GM23338 (cell line): ENCODE results near the gene EDA. TPM values are rescaled to one million over a fixed set of nuclear protein-coding genes. Genes with fewer than 3 reads are reported as not detected.

Experiments used
- ATAC-seq: fragments of 200-7000 bp; cut with Tn5 transposase; 3 replicates; pipeline ENCODE4 v1.9.1; 2020
- DNase-seq: peaks from one replicate; pipeline ENCODE4 v3.0.0-alpha.2; 2015; ENCODE audit warnings: low spot score
- H2AFZ ChIP-seq: fragments of 200-600 bp; sonication (generic); 2 replicates; pipeline ENCODE4 v1.8.0; 2016; ENCODE audit warnings: antibody characterized with exemption, mild to moderate bottlenecking, moderate library complexity
- H3F3A ChIP-seq: fragments of 200-600 bp; sonication (generic); replicated peaks from 2 replicates; pipeline ENCODE4 v1.8.0; 2017; ENCODE audit warnings: antibody characterized with exemption, mixed run types, low read depth
- H3K27ac ChIP-seq: fragments of 200-600 bp; sonication (generic); 2 replicates; pipeline ENCODE4 v1.6.1; 2016; ENCODE audit warnings: low read depth
- H3K27me3 ChIP-seq: fragments of 200-600 bp; sonication (generic); 2 replicates; pipeline ENCODE4 v1.8.0; 2016; ENCODE audit warnings: mild to moderate bottlenecking, mixed run types, moderate library complexity; ENCODE audit not compliant: insufficient read depth
- H3K36me3 ChIP-seq: fragments of 200-600 bp; sonication (generic); 2 replicates; pipeline ENCODE4 v1.8.0; 2016; ENCODE audit warnings: mild to moderate bottlenecking; ENCODE audit not compliant: insufficient read depth
- H3K4me1 ChIP-seq: fragments of 200-600 bp; sonication (generic); 2 replicates; pipeline ENCODE4 v1.8.0; 2016; ENCODE audit warnings: mild to moderate bottlenecking, moderate library complexity; ENCODE audit not compliant: insufficient read depth
- H3K4me2 ChIP-seq: fragments of 200-600 bp; sonication (generic); 2 replicates; pipeline ENCODE4 v1.7.1; 2017; ENCODE audit warnings: mixed run types
- H3K4me3 ChIP-seq: fragments of 200-600 bp; sonication (generic); 2 replicates; pipeline ENCODE4 v1.6.1; 2016; ENCODE audit warnings: mixed run types
- H3K79me2 ChIP-seq: fragments of 200-600 bp; sonication (generic); replicated peaks from 2 replicates; pipeline ENCODE4 v1.8.0; 2017; ENCODE audit warnings: mild to moderate bottlenecking; ENCODE audit not compliant: insufficient read depth
- H3K9me2 ChIP-seq: fragments of 200-600 bp; sonication (generic); 2 replicates; pipeline ENCODE4 v1.8.0; 2017; ENCODE audit not compliant: insufficient read depth
- H4K20me1 ChIP-seq: fragments of 200-600 bp; sonication (generic); replicated peaks from 2 replicates; pipeline ENCODE4 v1.8.0; 2017; ENCODE audit warnings: mild to moderate bottlenecking; ENCODE audit not compliant: insufficient read depth
- H3K27ac Mint-ChIP-seq: 2 replicates; pipeline ENCODE4 v1.8.0; 2020; ENCODE audit warnings: inconsistent platforms, mild to moderate bottlenecking, moderate library complexity, mixed read lengths
- H3K27me3 Mint-ChIP-seq: 3 replicates; pipeline ENCODE4 v1.8.0; 2022; ENCODE audit warnings: low read depth, mild to moderate bottlenecking, moderate library complexity, mixed read lengths, inconsistent platforms; ENCODE audit not compliant: insufficient read depth, poor library complexity
- H3K36me3 Mint-ChIP-seq: 3 replicates; pipeline ENCODE4 v1.8.0; 2021; ENCODE audit warnings: low read depth, mild to moderate bottlenecking, inconsistent platforms, moderate library complexity, mixed read lengths
- H3K4me1 Mint-ChIP-seq: 3 replicates; pipeline ENCODE4 v1.8.0; 2020; ENCODE audit warnings: mild to moderate bottlenecking, inconsistent platforms, mixed read lengths
- H3K4me3 Mint-ChIP-seq: 3 replicates; pipeline ENCODE4 v1.8.0; 2021; ENCODE audit warnings: moderate library complexity, mild to moderate bottlenecking, inconsistent platforms, mixed read lengths
- H3K9me3 Mint-ChIP-seq: 3 replicates; pipeline ENCODE4 v1.8.0; 2020; ENCODE audit warnings: moderate library complexity, mild to moderate bottlenecking, inconsistent platforms, mixed read lengths
- CREB1 ChIP-seq: fragments of 250-450 bp; sonication (Bioruptor Pico); IDR thresholded peaks from 2 replicates; pipeline ENCODE4 v1.5.0; 2020; ENCODE audit warnings: low read depth, mild to moderate bottlenecking, moderate library complexity
- EZH2 ChIP-seq: fragments of 200-600 bp; sonication (generic); IDR thresholded peaks from one replicate; pipeline ENCODE4 v1.8.0; 2017; ENCODE audit warnings: antibody characterized with exemption, mild to moderate bottlenecking, low read depth; ENCODE audit not compliant: unreplicated experiment
- EZH2phosphoT487 ChIP-seq: fragments of 200-600 bp; sonication (generic); IDR thresholded peaks from one replicate; pipeline ENCODE4 v1.8.1; 2018; ENCODE audit warnings: antibody characterized with exemption; ENCODE audit not compliant: unreplicated experiment
- JUNB ChIP-seq: IDR thresholded peaks from one replicate; pipeline ENCODE4 v1.6.1; 2016; ENCODE audit warnings: antibody characterized with exemption; ENCODE audit not compliant: unreplicated experiment
- POLR2AphosphoS5 ChIP-seq: IDR thresholded peaks from 2 replicates; pipeline ENCODE4 v1.6.1; 2016; ENCODE audit warnings: antibody characterized with exemption, low read depth
- STAT1 ChIP-seq: IDR thresholded peaks from one replicate; pipeline ENCODE4 v1.6.1; 2016; ENCODE audit warnings: antibody characterized with exemption; ENCODE audit not compliant: unreplicated experiment
- ZNF114 ChIP-seq: fragments of 250-450 bp; sonication (Bioruptor Pico); IDR thresholded peaks from 2 replicates; pipeline ENCODE4 v1.5.0; 2020; ENCODE audit warnings: mild to moderate bottlenecking, moderate library complexity
- polyA plus RNA-seq: library from polyadenylated mRNA; unstranded; fragments of >200 nt; fragmentation: Nextera tagmentation; extraction: Ambion mirVana; gene quantifications from 2 replicates; pipeline ENCODE4 v1.2.1, GENCODE V29; 2016
- total RNA-seq: library from RNA; depleted of rRNA; stranded (reverse); fragments of >200 nt; shearing (Covaris generic); gene quantifications from 2 replicates; pipeline ENCODE4 v1.2.3, GENCODE V29; 2014
- TF ChIP-seq, protein P1 (sequence below): fragments of 250-450 bp; sonication (Bioruptor Pico); IDR thresholded peaks from 2 replicates; pipeline ENCODE4 v1.5.0; 2020; ENCODE audit warnings: mild to moderate bottlenecking, moderate library complexity
- TF ChIP-seq, protein P2 (sequence below): IDR thresholded peaks from one replicate; pipeline ENCODE4 v1.6.1; 2018; ENCODE audit warnings: antibody characterized with exemption; ENCODE audit not compliant: unreplicated experiment
- TF ChIP-seq, protein P3 (sequence below): IDR thresholded peaks from 2 replicates; pipeline ENCODE4 v1.6.1; 2016; ENCODE audit warnings: antibody characterized with exemption

EDA gene
- total and polyA plus RNA-seq, 2 experiments from 2014 or later, result 6.6 to 19.6 TPM

DNA sequence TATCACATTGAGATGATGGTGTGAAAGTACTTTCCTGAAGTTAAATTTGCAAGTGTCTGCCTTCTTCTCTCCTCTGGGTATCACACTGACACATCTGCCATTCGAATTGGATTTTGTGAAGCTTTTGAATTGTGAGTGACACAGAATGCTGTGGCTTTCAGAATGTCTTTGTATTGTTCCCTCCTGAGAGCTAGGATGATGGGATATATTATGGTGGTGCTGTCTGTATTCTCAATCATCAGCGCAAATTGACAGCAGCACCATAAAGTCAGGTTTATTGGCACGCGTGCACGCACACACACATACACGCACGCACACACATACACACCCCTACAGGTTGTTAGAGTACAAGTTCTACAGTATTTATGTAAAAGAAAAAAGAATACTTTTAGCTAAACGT lies 290.5 kb downstream of the EDA start:
- H3K27me3 Mint-ChIP-seq, result no peaks in the 10 kb centered on the region
- H3K4me3 Mint-ChIP-seq, result no peak overlapping the region
- H3K27ac Mint-ChIP-seq, result no peak overlapping the region
- no peaks in the 10 kb centered on the region for H3K36me3 Mint-ChIP-seq
- DNase-seq, result no peak
- Histone ChIP-seq H3K36me3 (no peaks in the 10 kb centered on the region), H3K4me3 (no peak overlapping the region), H3K27me3 (no peaks in the 10 kb centered on the region), H4K20me1 (no peaks in the 10 kb centered on the region), H3F3A (no peaks in the 10 kb centered on the region), H3K9me2 (no peaks in the 10 kb centered on the region), H3K27ac (no peak overlapping the region), H2AFZ (no peak overlapping the region), H3K79me2 (no peaks in the 10 kb centered on the region), H3K4me1 (no peaks in the 10 kb centered on the region), H3K4me2 (no peak overlapping the region)
- ATAC-seq, result no peak
- peaks cover 1% of the 10 kb centered on the region; the same call in 2 of the 3 replicates for H3K4me1 Mint-ChIP-seq
- no peaks in the 10 kb centered on the region for H3K9me3 Mint-ChIP-seq
- no peak for TF ChIP-seq JUNB

DNA sequence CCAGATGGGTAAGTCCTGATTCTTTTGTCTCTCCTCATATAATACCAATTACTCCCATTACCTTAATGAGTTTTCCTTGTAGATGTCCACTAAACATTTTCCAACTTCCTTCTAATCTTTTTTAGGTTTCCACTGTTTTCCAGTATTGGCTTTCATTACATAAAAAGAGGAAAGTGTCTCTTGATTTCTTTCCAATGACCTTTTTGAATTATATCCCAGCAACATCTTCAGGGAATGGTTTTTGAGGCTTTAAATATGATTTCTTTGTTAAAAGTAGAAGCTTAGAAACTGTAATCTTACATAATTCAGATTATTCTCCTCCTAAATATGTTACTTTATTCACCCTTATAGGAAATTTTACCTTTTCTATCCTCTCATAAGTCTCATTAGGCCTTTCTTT lies 298.9 kb downstream of the EDA start:
- no peaks in the 10 kb centered on the region; the same call in 1 of the 2 replicates for H3K4me1 ChIP-seq
- H3K4me2 ChIP-seq, result no peak overlapping the region
- H3K79me2 ChIP-seq, result no peaks in the 10 kb centered on the region
- Mint-ChIP-seq H3K4me3 (no peak overlapping the region), H3K27me3 (peaks cover 1% of the 10 kb centered on the region), H3K27ac (no peak overlapping the region), H3K4me1 (peaks cover 9% of the 10 kb centered on the region; the same call in 2 of the 3 replicates), H3K9me3 (no peaks in the 10 kb centered on the region), H3K36me3 (no peaks in the 10 kb centered on the region)
- no peaks in the 10 kb centered on the region for H3K27me3 ChIP-seq
- H2AFZ ChIP-seq, result no peak overlapping the region
- H3K36me3 ChIP-seq, result no peaks in the 10 kb centered on the region
- DNase-seq (no peak), ATAC-seq (no peak)
- no peaks in the 10 kb centered on the region for H3F3A ChIP-seq
- H4K20me1 ChIP-seq, result no peaks in the 10 kb centered on the region
- no peak overlapping the region for H3K4me3 ChIP-seq
- no peak overlapping the region for H3K27ac ChIP-seq
- H3K9me2 ChIP-seq, result no peaks in the 10 kb centered on the region
- TF ChIP-seq EZH2phosphoT487, result no peak
- no peak for TF ChIP-seq EZH2
- TF ChIP-seq, protein P1, sequence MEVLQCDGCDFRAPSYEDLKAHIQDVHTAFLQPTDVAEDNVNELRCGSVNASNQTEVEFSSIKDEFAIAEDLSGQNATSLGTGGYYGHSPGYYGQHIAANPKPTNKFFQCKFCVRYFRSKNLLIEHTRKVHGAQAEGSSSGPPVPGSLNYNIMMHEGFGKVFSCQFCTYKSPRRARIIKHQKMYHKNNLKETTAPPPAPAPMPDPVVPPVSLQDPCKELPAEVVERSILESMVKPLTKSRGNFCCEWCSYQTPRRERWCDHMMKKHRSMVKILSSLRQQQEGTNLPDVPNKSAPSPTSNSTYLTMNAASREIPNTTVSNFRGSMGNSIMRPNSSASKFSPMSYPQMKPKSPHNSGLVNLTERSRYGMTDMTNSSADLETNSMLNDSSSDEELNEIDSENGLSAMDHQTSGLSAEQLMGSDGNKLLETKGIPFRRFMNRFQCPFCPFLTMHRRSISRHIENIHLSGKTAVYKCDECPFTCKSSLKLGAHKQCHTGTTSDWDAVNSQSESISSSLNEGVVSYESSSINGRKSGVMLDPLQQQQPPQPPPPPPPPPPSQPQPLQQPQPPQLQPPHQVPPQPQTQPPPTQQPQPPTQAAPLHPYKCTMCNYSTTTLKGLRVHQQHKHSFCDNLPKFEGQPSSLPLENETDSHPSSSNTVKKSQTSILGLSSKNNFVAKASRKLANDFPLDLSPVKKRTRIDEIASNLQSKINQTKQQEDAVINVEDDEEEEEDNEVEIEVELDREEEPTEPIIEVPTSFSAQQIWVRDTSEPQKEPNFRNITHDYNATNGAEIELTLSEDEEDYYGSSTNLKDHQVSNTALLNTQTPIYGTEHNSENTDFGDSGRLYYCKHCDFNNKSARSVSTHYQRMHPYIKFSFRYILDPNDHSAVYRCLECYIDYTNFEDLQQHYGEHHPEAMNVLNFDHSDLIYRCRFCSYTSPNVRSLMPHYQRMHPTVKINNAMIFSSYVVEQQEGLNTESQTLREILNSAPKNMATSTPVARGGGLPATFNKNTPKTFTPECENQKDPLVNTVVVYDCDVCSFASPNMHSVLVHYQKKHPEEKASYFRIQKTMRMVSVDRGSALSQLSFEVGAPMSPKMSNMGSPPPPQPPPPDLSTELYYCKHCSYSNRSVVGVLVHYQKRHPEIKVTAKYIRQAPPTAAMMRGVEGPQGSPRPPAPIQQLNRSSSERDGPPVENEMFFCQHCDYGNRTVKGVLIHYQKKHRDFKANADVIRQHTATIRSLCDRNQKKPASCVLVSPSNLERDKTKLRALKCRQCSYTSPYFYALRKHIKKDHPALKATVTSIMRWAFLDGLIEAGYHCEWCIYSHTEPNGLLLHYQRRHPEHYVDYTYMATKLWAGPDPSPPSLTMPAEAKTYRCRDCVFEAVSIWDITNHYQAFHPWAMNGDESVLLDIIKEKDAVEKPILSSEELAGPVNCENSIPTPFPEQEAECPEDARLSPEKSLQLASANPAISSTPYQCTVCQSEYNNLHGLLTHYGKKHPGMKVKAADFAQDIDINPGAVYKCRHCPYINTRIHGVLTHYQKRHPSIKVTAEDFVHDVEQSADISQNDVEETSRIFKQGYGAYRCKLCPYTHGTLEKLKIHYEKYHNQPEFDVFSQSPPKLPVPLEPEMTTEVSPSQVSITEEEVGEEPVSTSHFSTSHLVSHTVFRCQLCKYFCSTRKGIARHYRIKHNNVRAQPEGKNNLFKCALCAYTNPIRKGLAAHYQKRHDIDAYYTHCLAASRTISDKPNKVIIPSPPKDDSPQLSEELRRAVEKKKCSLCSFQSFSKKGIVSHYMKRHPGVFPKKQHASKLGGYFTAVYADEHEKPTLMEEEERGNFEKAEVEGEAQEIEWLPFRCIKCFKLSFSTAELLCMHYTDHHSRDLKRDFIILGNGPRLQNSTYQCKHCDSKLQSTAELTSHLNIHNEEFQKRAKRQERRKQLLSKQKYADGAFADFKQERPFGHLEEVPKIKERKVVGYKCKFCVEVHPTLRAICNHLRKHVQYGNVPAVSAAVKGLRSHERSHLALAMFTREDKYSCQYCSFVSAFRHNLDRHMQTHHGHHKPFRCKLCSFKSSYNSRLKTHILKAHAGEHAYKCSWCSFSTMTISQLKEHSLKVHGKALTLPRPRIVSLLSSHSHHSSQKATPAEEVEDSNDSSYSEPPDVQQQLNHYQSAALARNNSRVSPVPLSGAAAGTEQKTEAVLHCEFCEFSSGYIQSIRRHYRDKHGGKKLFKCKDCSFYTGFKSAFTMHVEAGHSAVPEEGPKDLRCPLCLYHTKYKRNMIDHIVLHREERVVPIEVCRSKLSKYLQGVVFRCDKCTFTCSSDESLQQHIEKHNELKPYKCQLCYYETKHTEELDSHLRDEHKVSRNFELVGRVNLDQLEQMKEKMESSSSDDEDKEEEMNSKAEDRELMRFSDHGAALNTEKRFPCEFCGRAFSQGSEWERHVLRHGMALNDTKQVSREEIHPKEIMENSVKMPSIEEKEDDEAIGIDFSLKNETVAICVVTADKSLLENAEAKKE (CRISPR knock-in tag), result no peak
- TF ChIP-seq POLR2AphosphoS5, result no peak
- no peak for TF ChIP-seq STAT1
- TF ChIP-seq ZNF114 (CRISPR knock-in tag), result no peak
- no peak for TF ChIP-seq CREB1 (CRISPR knock-in tag)
- TF ChIP-seq, protein P2, sequence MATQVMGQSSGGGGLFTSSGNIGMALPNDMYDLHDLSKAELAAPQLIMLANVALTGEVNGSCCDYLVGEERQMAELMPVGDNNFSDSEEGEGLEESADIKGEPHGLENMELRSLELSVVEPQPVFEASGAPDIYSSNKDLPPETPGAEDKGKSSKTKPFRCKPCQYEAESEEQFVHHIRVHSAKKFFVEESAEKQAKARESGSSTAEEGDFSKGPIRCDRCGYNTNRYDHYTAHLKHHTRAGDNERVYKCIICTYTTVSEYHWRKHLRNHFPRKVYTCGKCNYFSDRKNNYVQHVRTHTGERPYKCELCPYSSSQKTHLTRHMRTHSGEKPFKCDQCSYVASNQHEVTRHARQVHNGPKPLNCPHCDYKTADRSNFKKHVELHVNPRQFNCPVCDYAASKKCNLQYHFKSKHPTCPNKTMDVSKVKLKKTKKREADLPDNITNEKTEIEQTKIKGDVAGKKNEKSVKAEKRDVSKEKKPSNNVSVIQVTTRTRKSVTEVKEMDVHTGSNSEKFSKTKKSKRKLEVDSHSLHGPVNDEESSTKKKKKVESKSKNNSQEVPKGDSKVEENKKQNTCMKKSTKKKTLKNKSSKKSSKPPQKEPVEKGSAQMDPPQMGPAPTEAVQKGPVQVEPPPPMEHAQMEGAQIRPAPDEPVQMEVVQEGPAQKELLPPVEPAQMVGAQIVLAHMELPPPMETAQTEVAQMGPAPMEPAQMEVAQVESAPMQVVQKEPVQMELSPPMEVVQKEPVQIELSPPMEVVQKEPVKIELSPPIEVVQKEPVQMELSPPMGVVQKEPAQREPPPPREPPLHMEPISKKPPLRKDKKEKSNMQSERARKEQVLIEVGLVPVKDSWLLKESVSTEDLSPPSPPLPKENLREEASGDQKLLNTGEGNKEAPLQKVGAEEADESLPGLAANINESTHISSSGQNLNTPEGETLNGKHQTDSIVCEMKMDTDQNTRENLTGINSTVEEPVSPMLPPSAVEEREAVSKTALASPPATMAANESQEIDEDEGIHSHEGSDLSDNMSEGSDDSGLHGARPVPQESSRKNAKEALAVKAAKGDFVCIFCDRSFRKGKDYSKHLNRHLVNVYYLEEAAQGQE, result no peak
- TF ChIP-seq, protein P3, sequence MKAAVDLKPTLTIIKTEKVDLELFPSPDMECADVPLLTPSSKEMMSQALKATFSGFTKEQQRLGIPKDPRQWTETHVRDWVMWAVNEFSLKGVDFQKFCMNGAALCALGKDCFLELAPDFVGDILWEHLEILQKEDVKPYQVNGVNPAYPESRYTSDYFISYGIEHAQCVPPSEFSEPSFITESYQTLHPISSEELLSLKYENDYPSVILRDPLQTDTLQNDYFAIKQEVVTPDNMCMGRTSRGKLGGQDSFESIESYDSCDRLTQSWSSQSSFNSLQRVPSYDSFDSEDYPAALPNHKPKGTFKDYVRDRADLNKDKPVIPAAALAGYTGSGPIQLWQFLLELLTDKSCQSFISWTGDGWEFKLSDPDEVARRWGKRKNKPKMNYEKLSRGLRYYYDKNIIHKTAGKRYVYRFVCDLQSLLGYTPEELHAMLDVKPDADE, result no peak
- no peak for TF ChIP-seq JUNB
